ENCODE measurements around the gene MYL10. TPM values are rescaled to one million over a fixed set of nuclear protein-coding genes. Genes with fewer than 3 reads are reported as not detected.

Gene MYL10
- total and polyA plus RNA-seq, 2 donors (not counting 3 experiments of a cell fraction or from before 2014, with no cell fraction given): not detected

- H3K4me2 ChIP-seq (ENCODE audit: insufficient read depth, low read length): no peak overlapping the region
- H3K4me1 ChIP-seq (ENCODE audit: control insufficient read depth, extremely low read depth, insufficient read depth, low read length): no peaks in the 10 kb centered on the region
- H3K4me3 ChIP-seq (replicated peaks in 1 of 3; ENCODE audit: insufficient read depth in 1 of 3, low read depth in 1 of 3, low read length in 3 of 3): no peak overlapping the region
- POLR2A ChIA-PET: no interaction called here
- TF ChIP-seq GATA2 (IDR thresholded peaks at IDR 0.05; ENCODE audit: insufficient read depth, insufficient read length, low read depth, low read length) (no peak), MYC (IDR thresholded peaks at IDR 0.05; ENCODE audit: low read depth, low read length) (no peak), MAX (IDR thresholded peaks at IDR 0.05; ENCODE audit: insufficient read depth, insufficient read length) (no peak), FOS (IDR thresholded peaks at IDR 0.05; ENCODE audit: borderline replicate concordance, insufficient read depth, low read length) (no peak), JUN (IDR thresholded peaks at IDR 0.05; ENCODE audit: borderline replicate concordance, insufficient read depth, insufficient read length, low read depth) (no peak), POLR2AphosphoS5 (IDR thresholded peaks at IDR 0.05; ENCODE audit: insufficient read depth, low read depth, low read length) (no peak), POLR2A (IDR thresholded peaks at IDR 0.05; ENCODE audit: low read depth, low read length) (no peak), EZH2 (IDR thresholded peaks at IDR 0.05; ENCODE audit: borderline replicate concordance, low read depth, low read length, severe bottlenecking) (no peak), CTCF (IDR thresholded peaks at IDR 0.05; ENCODE audit: extremely low read depth in 1 of 2, insufficient read depth in 1 of 2, low read depth in 1 of 2, low read length in 2 of 2) (no peak)
- CTCF ChIA-PET: interaction anchor here (1.1 to 1.2 kb wide), 2 partner anchors 16 to 53 kb away, joined by 3 read pairs; no protein-coding TSS in a partner anchor
- H2AFZ ChIP-seq (ENCODE audit: low read depth, low read length): no peak overlapping the region
- H3K9me1 ChIP-seq (replicated peaks; ENCODE audit: control insufficient read depth, extremely low read depth, insufficient read depth, low read length): no peaks in the 10 kb centered on the region
- H3K27ac ChIP-seq (ENCODE audit: insufficient read depth, low read depth, low read length): no peak overlapping the region
- H3K9me3 ChIP-seq (replicated peaks; ENCODE audit: control insufficient read depth, insufficient read depth, low read length): no peaks in the 10 kb centered on the region
- H3K79me2 ChIP-seq (ENCODE audit: control insufficient read depth, insufficient read depth, low read length): no peaks in the 10 kb centered on the region
- peaks cover 0 to 5% of the 10 kb centered on the region in 2 experiments for H3K27me3 ChIP-seq (ENCODE audit: control insufficient read depth in 2 of 2, insufficient read depth in 2 of 2, low read length in 2 of 2)
- no peak overlapping the region for H3K9ac ChIP-seq (replicated peaks; ENCODE audit: extremely low read depth, insufficient read depth, low read length)
- H4K20me1 ChIP-seq (replicated peaks; ENCODE audit: control insufficient read depth, extremely low read depth, insufficient read depth, low read length): no peaks in the 10 kb centered on the region
- BruUV-seq (replicated peaks): no TSS peak
- dilution Hi-C loops (cut with MboI; ENCODE audit: extremely low pct_ligation_motif_present, low sequenced_read_pairs): no loop called here
- intact Hi-C loops (cut with micrococcal nuclease): no loop called here
- FAIRE-seq (no peak), DNase-seq (ENCODE audit: low read depth, low spot score) (no peak)
- no peaks in the 10 kb centered on the region for H3K36me3 ChIP-seq (ENCODE audit: control insufficient read depth in 2 of 2, extremely low read depth in 1 of 2, insufficient read depth in 2 of 2, low read length in 2 of 2)
Observed at GRCh38 chr7:101595246-101595645, 33.9 kb downstream of the MYL10 start.

All from endothelial cell of umbilical vein (primary cell).